NCI-H510A (cell line): ENCODE results near the gene IRX3.
"Not testable (repeated sequence)": the region's sequence is repeated elsewhere in the genome, so short reads cannot be mapped to it uniquely, and the experiment has no call there.

ENCODE experiments used
- DNase-seq: peaks from one replicate; lab custom pipeline; 2025; lab: John Stamatoyannopoulos, UW

Gene IRX3

GRCh38 chr16:54275956-54276355, 10.6 kb downstream of the IRX3 start:
- no peak for DNase-seq

GRCh38 chr16:54273566-54273965, 13.0 kb downstream of the IRX3 start:
- no peak for DNase-seq

- DNase-seq: no peak
Measured at GRCh38 chr16:54270711-54271110, 15.9 kb downstream of the IRX3 start.

- DNase-seq: no peak
Measured at GRCh38 chr16:54269461-54269860, 17.1 kb downstream of the IRX3 start.

GRCh38 chr16:54268766-54269165, 17.8 kb downstream of the IRX3 start:
- DNase-seq: no peak

- no peak for DNase-seq
Measured at GRCh38 chr16:54268340-54268739, 18.2 kb downstream of the IRX3 start.

GRCh38 chr16:54266363-54266955, 20.1 kb downstream of the IRX3 start:
- DNase-seq: no peak

GRCh38 chr16:54265575-54266107, 20.9 kb downstream of the IRX3 start:
- DNase-seq: no peak

GRCh38 chr16:54253118-54253517, 33.5 kb downstream of the IRX3 start:
- DNase-seq: no peak

- DNase-seq: no peak
Measured at GRCh38 chr16:54248863-54249710, 37.5 kb downstream of the IRX3 start.

- not testable (repeated sequence) for DNase-seq
Measured at GRCh38 chr16:54247705-54248104, 38.9 kb downstream of the IRX3 start.

GRCh38 chr16:54246454-54246821, 40.1 kb downstream of the IRX3 start:
- no peak for DNase-seq

GRCh38 chr16:54245788-54246453, 40.7 kb downstream of the IRX3 start:
- DNase-seq: no peak

GRCh38 chr16:54244061-54244886, 42.3 kb downstream of the IRX3 start:
- DNase-seq: no peak

GRCh38 chr16:54243202-54243601, 43.4 kb downstream of the IRX3 start:
- DNase-seq: no peak

- no peak for DNase-seq
Measured at GRCh38 chr16:54242199-54242598, 44.4 kb downstream of the IRX3 start.

- DNase-seq: no peak
Measured at GRCh38 chr16:54241525-54241924, 45.1 kb downstream of the IRX3 start.

GRCh38 chr16:54240271-54241129, 46.1 kb downstream of the IRX3 start:
- no peak for DNase-seq

GRCh38 chr16:54239456-54239855, 47.1 kb downstream of the IRX3 start:
- no peak for DNase-seq

- DNase-seq: no peak
Measured at GRCh38 chr16:54236773-54237172, 49.8 kb downstream of the IRX3 start.

- no peak for DNase-seq
Measured at GRCh38 chr16:54233615-54234014, 53.0 kb downstream of the IRX3 start.
